Endodermal cell (in vitro differentiated cells): ENCODE results near the gene CWC15. TPM values are rescaled to one million over a fixed set of nuclear protein-coding genes. Genes with fewer than 3 reads are reported as not detected.

ENCODE experiments used
- DNase-seq: peaks from one replicate; pipeline ENCODE4 v3.0.0-alpha.2; 2017
- H3K27ac ChIP-seq: 2 replicates; pipeline ENCODE4 v1.5.1; 2013; ENCODE audit warnings: mild to moderate bottlenecking, low read depth, low read length, moderate library complexity
- H3K27me3 ChIP-seq: 2 replicates; pipeline ENCODE4 v1.6.1; 2013; ENCODE audit warnings: mild to moderate bottlenecking, low read length, moderate library complexity; ENCODE audit not compliant: insufficient read depth, control insufficient read depth, poor library complexity, severe bottlenecking
- H3K36me3 ChIP-seq: 2 replicates; pipeline ENCODE4 v1.7.0; 2013; ENCODE audit warnings: mild to moderate bottlenecking, low read length, moderate library complexity; ENCODE audit not compliant: control insufficient read depth, insufficient read depth
- H3K4me1 ChIP-seq: one replicate; pipeline ENCODE4 v1.7.0; 2013; ENCODE audit warnings: low read length; ENCODE audit not compliant: control insufficient read depth, insufficient read depth
- H3K4me3 ChIP-seq: 2 replicates; pipeline ENCODE4 v1.5.1; 2013; ENCODE audit warnings: mild to moderate bottlenecking, low read length, moderate library complexity
- H3K9ac ChIP-seq: 2 replicates; pipeline ENCODE4 v1.6.1; 2013; ENCODE audit warnings: mild to moderate bottlenecking, low read length, moderate library complexity; ENCODE audit not compliant: poor library complexity, severe bottlenecking; ENCODE audit errors: extremely low read depth
- H3K9me3 ChIP-seq: 2 replicates; pipeline ENCODE4 v1.6.1; 2013; ENCODE audit warnings: mild to moderate bottlenecking, low read length, moderate library complexity; ENCODE audit not compliant: control insufficient read depth
- H3K27ac Mint-ChIP-seq: 2 replicates; pipeline ENCODE4 v1.8.0; 2020; ENCODE audit warnings: mixed read lengths
- H3K27me3 Mint-ChIP-seq: 2 replicates; pipeline ENCODE4 v1.8.0; 2021; ENCODE audit warnings: mild to moderate bottlenecking, mixed read lengths; ENCODE audit not compliant: insufficient read depth
- H3K36me3 Mint-ChIP-seq: 2 replicates; pipeline ENCODE4 v1.8.0; 2020; ENCODE audit warnings: low read depth, mixed read lengths
- H3K4me1 Mint-ChIP-seq: 2 replicates; pipeline ENCODE4 v1.8.0; 2020; ENCODE audit warnings: mixed read lengths
- H3K4me3 Mint-ChIP-seq: 2 replicates; pipeline ENCODE4 v1.8.0; 2020; ENCODE audit warnings: mild to moderate bottlenecking, moderate library complexity, mixed read lengths
- H3K9me3 Mint-ChIP-seq: 2 replicates; pipeline ENCODE4 v1.8.0; 2020; ENCODE audit warnings: mild to moderate bottlenecking, mixed read lengths
- CTCF ChIP-seq: fragments of 200-600 bp; sonication (generic); conservative IDR thresholded peaks from 2 replicates; pipeline ENCODE4 v1.5.0; 2021; ENCODE audit warnings: antibody characterized with exemption, mild to moderate bottlenecking
- WGBS, 2 experiments: methylation state at CpG; one replicate each; pipeline versions ENCODE4 v1.1.5 to v1.1.7; 2013; ENCODE audit warnings: missing lambda C conversion rate in 2 of 2, mixed read lengths in 1 of 2; ENCODE audit not compliant: insufficient coverage in 1 of 2, insufficient read length in 1 of 2; 5-methylcytosine and 5-hydroxymethylcytosine counted together
- total RNA-seq, 2 donors: library from RNA; stranded (reverse); fragmentation: NEBNext Ultra II Directional in 1 of 2; extraction: Animal tissue kit (Norgen Biotek cat#: 25700) in 1 of 2; gene quantifications; 2 replicates in 1 of 2; 3 replicates in 1 of 2; pipeline ENCODE4 v1.2.1, GENCODE V29; 2021

The CWC15 gene
- total RNA-seq, 2 donors from 2014 or later = 73.9 to 81.4 TPM

GRCh38 chr11:95014184-95014821 is 40.9 kb upstream of the CWC15 start:
- H3K9me3 ChIP-seq = no peaks in the 10 kb centered on the region
- WGBS, 2 experiments = 77 to 88% methylated on average over 5 to 12 of the region's 12 CpGs
- Mint-ChIP-seq H3K27me3 (peaks cover 5% of the 10 kb centered on the region), H3K9me3 (no peaks in the 10 kb centered on the region), H3K27ac (no peak overlapping the region), H3K4me3 (no peak overlapping the region), H3K4me1 (no peaks in the 10 kb centered on the region), H3K36me3 (no peaks in the 10 kb centered on the region)
- TF ChIP-seq CTCF = no peak
- no peak overlapping the region for H3K4me3 ChIP-seq
- no peak for DNase-seq
- H3K9ac ChIP-seq = no peak overlapping the region
- H3K27me3 ChIP-seq = peaks cover under 1% of the 10 kb centered on the region
- no peaks in the 10 kb centered on the region for H3K36me3 ChIP-seq
- no peak overlapping the region for H3K27ac ChIP-seq
- H3K4me1 ChIP-seq = no peaks in the 10 kb centered on the region

- Mint-ChIP-seq H3K4me3 (no peak overlapping the region), H3K36me3 (no peaks in the 10 kb centered on the region), H3K4me1 (no peaks in the 10 kb centered on the region), H3K9me3 (no peaks in the 10 kb centered on the region), H3K27ac (no peak overlapping the region), H3K27me3 (peaks cover 14% of the 10 kb centered on the region)
- H3K9me3 ChIP-seq = no peaks in the 10 kb centered on the region
- no peak overlapping the region for H3K27ac ChIP-seq
- H3K4me1 ChIP-seq = no peaks in the 10 kb centered on the region
- peaks cover 16% of the 10 kb centered on the region for H3K27me3 ChIP-seq
- no peak for DNase-seq
- H3K9ac ChIP-seq = no peak overlapping the region
- no peaks in the 10 kb centered on the region for H3K36me3 ChIP-seq
- no peak for TF ChIP-seq CTCF
- H3K4me3 ChIP-seq = no peak overlapping the region
These were observed 38.0 kb upstream of the CWC15 start for GRCh38 chr11:95011376-95011775.

- H3K4me3 ChIP-seq = no peak overlapping the region
- 100% methylated on average over 1 of the region's 1 CpG; no CpG with 5 or more reads in 1 of the 2 experiments for WGBS, 2 experiments
- H3K9me3 ChIP-seq = no peaks in the 10 kb centered on the region
- no peak overlapping the region for H3K27ac ChIP-seq
- no peaks in the 10 kb centered on the region for H3K4me1 Mint-ChIP-seq
- H3K27ac Mint-ChIP-seq = no peak overlapping the region
- no peaks in the 10 kb centered on the region for H3K36me3 ChIP-seq
- H3K27me3 ChIP-seq = peaks cover 24% of the 10 kb centered on the region
- H3K9ac ChIP-seq = no peak overlapping the region
- no peak overlapping the region for H3K4me3 Mint-ChIP-seq
- no peaks in the 10 kb centered on the region for H3K9me3 Mint-ChIP-seq
- TF ChIP-seq CTCF = no peak
- no peaks in the 10 kb centered on the region for H3K36me3 Mint-ChIP-seq
- H3K4me1 ChIP-seq = no peaks in the 10 kb centered on the region
- peaks cover 21% of the 10 kb centered on the region for H3K27me3 Mint-ChIP-seq
- no peak for DNase-seq
These were observed 32.3 kb upstream of the CWC15 start for GRCh38 chr11:95005642-95006041.
